Measurements from ENCODE around the gene SEC14L3.

SEC14L3 gene

GRCh38 chr22:30502153-30502552 lies 30.3 kb upstream of the SEC14L3 start:
- ATAC-seq, result no peak
- TF ChIP-seq, protein P1, sequence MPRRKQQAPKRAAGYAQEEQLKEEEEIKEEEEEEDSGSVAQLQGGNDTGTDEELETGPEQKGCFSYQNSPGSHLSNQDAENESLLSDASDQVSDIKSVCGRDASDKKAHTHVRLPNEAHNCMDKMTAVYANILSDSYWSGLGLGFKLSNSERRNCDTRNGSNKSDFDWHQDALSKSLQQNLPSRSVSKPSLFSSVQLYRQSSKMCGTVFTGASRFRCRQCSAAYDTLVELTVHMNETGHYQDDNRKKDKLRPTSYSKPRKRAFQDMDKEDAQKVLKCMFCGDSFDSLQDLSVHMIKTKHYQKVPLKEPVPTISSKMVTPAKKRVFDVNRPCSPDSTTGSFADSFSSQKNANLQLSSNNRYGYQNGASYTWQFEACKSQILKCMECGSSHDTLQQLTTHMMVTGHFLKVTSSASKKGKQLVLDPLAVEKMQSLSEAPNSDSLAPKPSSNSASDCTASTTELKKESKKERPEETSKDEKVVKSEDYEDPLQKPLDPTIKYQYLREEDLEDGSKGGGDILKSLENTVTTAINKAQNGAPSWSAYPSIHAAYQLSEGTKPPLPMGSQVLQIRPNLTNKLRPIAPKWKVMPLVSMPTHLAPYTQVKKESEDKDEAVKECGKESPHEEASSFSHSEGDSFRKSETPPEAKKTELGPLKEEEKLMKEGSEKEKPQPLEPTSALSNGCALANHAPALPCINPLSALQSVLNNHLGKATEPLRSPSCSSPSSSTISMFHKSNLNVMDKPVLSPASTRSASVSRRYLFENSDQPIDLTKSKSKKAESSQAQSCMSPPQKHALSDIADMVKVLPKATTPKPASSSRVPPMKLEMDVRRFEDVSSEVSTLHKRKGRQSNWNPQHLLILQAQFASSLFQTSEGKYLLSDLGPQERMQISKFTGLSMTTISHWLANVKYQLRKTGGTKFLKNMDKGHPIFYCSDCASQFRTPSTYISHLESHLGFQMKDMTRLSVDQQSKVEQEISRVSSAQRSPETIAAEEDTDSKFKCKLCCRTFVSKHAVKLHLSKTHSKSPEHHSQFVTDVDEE (CRISPR knock-in tag; IDR thresholded peaks at IDR 0.05), result no peak
- TF ChIP-seq, protein P2, sequence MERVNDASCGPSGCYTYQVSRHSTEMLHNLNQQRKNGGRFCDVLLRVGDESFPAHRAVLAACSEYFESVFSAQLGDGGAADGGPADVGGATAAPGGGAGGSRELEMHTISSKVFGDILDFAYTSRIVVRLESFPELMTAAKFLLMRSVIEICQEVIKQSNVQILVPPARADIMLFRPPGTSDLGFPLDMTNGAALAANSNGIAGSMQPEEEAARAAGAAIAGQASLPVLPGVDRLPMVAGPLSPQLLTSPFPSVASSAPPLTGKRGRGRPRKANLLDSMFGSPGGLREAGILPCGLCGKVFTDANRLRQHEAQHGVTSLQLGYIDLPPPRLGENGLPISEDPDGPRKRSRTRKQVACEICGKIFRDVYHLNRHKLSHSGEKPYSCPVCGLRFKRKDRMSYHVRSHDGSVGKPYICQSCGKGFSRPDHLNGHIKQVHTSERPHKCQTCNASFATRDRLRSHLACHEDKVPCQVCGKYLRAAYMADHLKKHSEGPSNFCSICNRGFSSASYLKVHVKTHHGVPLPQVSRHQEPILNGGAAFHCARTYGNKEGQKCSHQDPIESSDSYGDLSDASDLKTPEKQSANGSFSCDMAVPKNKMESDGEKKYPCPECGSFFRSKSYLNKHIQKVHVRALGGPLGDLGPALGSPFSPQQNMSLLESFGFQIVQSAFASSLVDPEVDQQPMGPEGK (CRISPR knock-in tag; IDR thresholded peaks at IDR 0.05; ENCODE audit: borderline replicate concordance), result no peak
- TF ChIP-seq BACH2 (CRISPR knock-in tag; IDR thresholded peaks at IDR 0.05; ENCODE audit: borderline replicate concordance) (no peak), CREB5 (CRISPR knock-in tag; IDR thresholded peaks at IDR 0.05; ENCODE audit: low read depth) (no peak), TOX (CRISPR knock-in tag; IDR thresholded peaks at IDR 0.05; ENCODE audit: borderline replicate concordance) (no peak), ARNTL (CRISPR knock-in tag; IDR thresholded peaks at IDR 0.05; ENCODE audit: borderline replicate concordance, low read depth) (no peak), OSR1 (CRISPR knock-in tag; IDR thresholded peaks at IDR 0.05) (no peak), PPARA (CRISPR knock-in tag; IDR thresholded peaks at IDR 0.05; ENCODE audit: borderline replicate concordance) (no peak), RARB (CRISPR knock-in tag; IDR thresholded peaks at IDR 0.05) (no peak), ISL1 (CRISPR knock-in tag; IDR thresholded peaks at IDR 0.05) (no peak), TCF4 (CRISPR knock-in tag; IDR thresholded peaks at IDR 0.05; ENCODE audit: borderline replicate concordance) (no peak)

GRCh38 chr22:30500628-30501027 lies 28.8 kb upstream of the SEC14L3 start:
- no peak for ATAC-seq

GRCh38 chr22:30497466-30498150 lies 25.8 kb upstream of the SEC14L3 start:
- no peak for ATAC-seq
- TF ChIP-seq ESRRG (CRISPR knock-in tag; IDR thresholded peaks at IDR 0.05) (no peak), TCF4 (CRISPR knock-in tag; IDR thresholded peaks at IDR 0.05; ENCODE audit: borderline replicate concordance) (no peak), CSDC2 (CRISPR knock-in tag; IDR thresholded peaks at IDR 0.05) (no peak), GLIS3 (CRISPR knock-in tag; IDR thresholded peaks at IDR 0.05) (no peak), ISL1 (CRISPR knock-in tag; IDR thresholded peaks at IDR 0.05) (no peak), RARB (CRISPR knock-in tag; IDR thresholded peaks at IDR 0.05) (no peak), CREB5 (CRISPR knock-in tag; IDR thresholded peaks at IDR 0.05; ENCODE audit: low read depth) (no peak), ZFP3 (CRISPR knock-in tag; IDR thresholded peaks at IDR 0.05) (no peak), TOX (CRISPR knock-in tag; IDR thresholded peaks at IDR 0.05; ENCODE audit: borderline replicate concordance) (no peak), ZNF8 (CRISPR knock-in tag; IDR thresholded peaks at IDR 0.05) (no peak), ZC3H10 (CRISPR knock-in tag; IDR thresholded peaks at IDR 0.05) (no peak), OSR1 (CRISPR knock-in tag; IDR thresholded peaks at IDR 0.05) (no peak), ZFP30 (CRISPR knock-in tag; IDR thresholded peaks at IDR 0.05) (no peak), ZNF565 (CRISPR knock-in tag; conservative IDR thresholded peaks at IDR 0.05; ENCODE audit: low read depth) (no peak)
- TF ChIP-seq, protein P2 (CRISPR knock-in tag; IDR thresholded peaks at IDR 0.05; ENCODE audit: borderline replicate concordance), result no peak
- TF ChIP-seq, protein P1 (CRISPR knock-in tag; IDR thresholded peaks at IDR 0.05), result no peak

More at GRCh38 chr22:30500628-30501027, 28.8 kb upstream of the SEC14L3 start:
- TF ChIP-seq ZNF565 (CRISPR knock-in tag; conservative IDR thresholded peaks at IDR 0.05; ENCODE audit: low read depth), result no peak

All from SK-N-SH treated with all-trans-retinoic acid at 6 μM for 48 hours (cell line).